H7 (cell line): Measurements from ENCODE around the gene KLF12. TPM values are rescaled to one million over a fixed set of nuclear protein-coding genes. Genes with fewer than 3 reads are reported as not detected.

Experiments used
- DNase-seq: peaks from one replicate; pipeline ENCODE4 v3.0.0; 2012
- H3K27me3 ChIP-seq: 2 replicates; pipeline ENCODE4 v1.6.0; 2011; ENCODE audit warnings: mild to moderate bottlenecking, low read length; ENCODE audit not compliant: control insufficient read depth, insufficient read depth
- H3K36me3 ChIP-seq: replicated peaks from 2 replicates; pipeline ENCODE4 v1.5.1; 2011; ENCODE audit warnings: low read length; ENCODE audit not compliant: control insufficient read depth, insufficient read depth
- H3K4me3 ChIP-seq: 2 replicates; pipeline ENCODE4 v1.5.1; 2011; ENCODE audit warnings: low read depth, mild to moderate bottlenecking, control low read depth, low read length, moderate library complexity; ENCODE audit not compliant: insufficient read depth
- total RNA-seq: library from RNA; depleted of rRNA; stranded (reverse); fragments of >200 nt; shearing (Covaris generic); gene quantifications from 2 replicates; pipeline ENCODE4 v1.2.3, GENCODE V29; 2014

The KLF12 gene
- total RNA-seq, 1 experiment from 2014 or later: 5.0 TPM

DNA sequence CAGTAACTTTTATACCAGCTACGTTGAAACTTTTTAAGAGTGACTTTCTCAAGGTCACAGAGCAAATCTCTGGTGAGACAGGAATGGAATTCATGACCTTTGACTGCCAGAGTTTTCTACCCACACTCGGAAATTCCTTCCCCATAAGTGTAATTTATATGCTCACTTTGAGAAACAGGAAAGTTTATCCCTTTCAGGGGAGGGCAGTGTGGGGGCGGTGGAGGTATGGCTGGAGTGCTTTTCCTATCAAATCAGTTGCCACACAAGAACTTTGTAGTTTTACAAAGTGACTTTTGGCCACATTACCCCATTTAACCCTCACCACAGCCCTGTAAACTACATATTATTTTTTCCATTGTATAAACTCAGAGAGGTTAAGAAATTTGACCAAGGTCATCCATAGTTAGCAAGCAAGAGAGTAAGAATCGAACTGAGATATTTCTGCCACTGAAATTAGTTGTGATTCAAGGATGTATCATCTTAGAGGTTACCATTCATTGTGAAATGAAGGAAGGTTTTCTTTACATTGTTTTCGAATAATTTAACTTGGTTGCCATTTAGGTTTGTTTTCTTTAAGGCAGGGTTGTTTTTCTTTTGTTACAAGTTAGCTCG lies 5.9 kb downstream of the KLF12 start:
- H3K36me3 ChIP-seq: no peaks in the 10 kb centered on the region
- H3K27me3 ChIP-seq: peaks cover 4% of the 10 kb centered on the region; the same call in 1 of the 2 replicates
- H3K4me3 ChIP-seq: no peak overlapping the region
- no peak for DNase-seq

DNA sequence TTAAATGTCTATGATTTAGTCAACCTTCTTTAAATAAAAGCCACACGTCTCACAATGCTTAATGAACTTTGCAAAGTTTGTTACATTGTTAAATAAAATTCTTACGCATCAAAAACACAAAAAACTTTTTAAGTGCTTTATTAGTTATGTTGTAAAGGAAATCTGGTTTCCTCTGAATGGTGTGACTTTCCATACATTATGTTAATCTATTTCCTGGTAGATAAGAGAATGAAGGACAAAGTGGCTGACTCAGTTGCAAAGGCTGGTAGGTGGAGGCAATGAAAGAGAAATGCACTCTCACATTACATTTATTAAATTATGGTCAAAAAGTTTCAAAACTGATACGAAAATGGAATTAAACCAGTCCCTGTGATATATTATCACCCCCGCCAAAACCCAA lies 15.9 kb downstream of the KLF12 start:
- Histone ChIP-seq H3K36me3 (no peaks in the 10 kb centered on the region), H3K4me3 (no peak overlapping the region), H3K27me3 (no peaks in the 10 kb centered on the region)
- DNase-seq: no peak

DNA sequence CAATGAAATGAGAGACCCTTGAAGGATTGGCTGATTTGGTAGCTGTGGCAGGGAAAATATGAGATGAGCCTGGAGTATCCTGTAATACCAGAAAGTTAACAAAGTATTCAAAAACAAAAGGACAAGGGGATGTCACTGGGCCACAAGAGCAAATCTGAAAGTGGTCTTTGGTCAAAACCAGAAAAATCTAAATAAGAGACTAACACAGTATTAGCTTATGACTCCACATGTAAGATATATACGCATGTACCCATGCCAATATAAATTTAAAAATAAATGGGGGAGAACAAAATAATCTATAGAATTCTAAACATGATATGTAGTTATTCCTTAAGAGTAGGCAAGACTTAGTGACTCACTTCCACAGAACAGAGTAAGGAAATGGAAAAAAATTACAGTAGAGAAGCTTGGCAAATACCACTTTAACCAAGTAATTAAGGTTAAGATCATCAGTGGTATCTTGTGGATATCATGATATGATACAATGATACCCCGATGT lies 16.9 kb downstream of the KLF12 start:
- Histone ChIP-seq H3K4me3 (no peak overlapping the region), H3K36me3 (no peaks in the 10 kb centered on the region), H3K27me3 (no peaks in the 10 kb centered on the region)
- DNase-seq: no peak

DNA sequence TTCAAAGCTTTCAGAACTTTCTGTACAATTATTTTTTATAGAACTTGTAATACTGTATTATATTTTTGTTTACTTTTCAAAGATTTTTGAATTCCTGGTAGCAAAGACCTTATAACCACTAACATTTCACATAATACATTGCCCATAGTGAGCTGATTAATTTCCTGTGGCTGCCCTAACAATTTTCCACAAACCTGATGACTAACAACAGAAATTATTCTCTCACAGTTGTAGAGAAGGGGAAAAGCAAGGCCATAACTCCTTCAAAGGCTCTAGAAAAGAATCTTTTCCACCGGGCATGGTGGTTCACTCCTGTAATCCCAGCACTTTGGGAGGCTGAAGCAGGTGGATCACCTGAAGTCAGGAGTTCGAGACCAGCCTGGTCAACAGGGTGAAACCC lies 19.1 kb downstream of the KLF12 start:
- no peak for DNase-seq
- no peaks in the 10 kb centered on the region for H3K27me3 ChIP-seq
- no peak overlapping the region for H3K4me3 ChIP-seq
- H3K36me3 ChIP-seq: no peaks in the 10 kb centered on the region

DNA sequence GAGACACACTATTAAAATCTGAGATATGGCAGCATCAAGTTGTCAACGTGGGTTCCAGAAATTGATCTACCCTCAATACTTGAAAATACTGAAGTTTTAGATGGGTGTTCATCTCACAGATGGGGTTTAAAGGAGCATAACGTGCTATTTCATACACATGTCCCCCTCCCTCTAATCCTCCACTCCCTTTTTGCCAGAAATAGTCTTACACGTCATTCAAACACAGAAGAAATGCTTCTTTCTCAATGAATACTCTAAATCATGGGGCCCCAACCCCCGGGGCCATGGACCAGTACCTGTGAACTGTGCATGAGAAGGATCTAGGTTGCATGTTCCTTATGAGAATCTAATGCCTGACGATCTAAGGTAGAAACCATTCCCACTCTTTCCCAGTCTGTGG lies 19.6 kb downstream of the KLF12 start:
- Histone ChIP-seq H3K4me3 (no peak overlapping the region), H3K36me3 (no peaks in the 10 kb centered on the region), H3K27me3 (no peaks in the 10 kb centered on the region)
- no peak for DNase-seq

DNA sequence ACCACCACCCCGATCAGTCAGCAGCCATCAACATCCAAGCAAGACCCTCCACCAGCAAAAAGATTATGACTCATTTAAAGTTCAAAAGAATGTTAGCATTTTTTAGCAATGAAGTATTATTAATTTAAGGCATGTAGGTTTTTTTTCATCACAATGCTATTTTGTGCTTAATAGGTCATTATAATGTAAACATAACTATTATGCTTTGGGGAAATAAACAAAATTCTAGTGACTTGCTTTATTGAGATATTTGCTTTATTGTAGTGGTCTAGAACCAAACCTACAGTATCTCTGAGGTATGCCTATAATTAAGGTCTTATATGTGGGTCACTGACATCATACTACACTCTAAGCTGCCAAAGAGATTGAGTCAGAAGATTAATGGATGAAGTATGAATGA lies 20.0 kb downstream of the KLF12 start:
- no peak for DNase-seq
- Histone ChIP-seq H3K4me3 (no peak overlapping the region), H3K27me3 (no peaks in the 10 kb centered on the region), H3K36me3 (no peaks in the 10 kb centered on the region)

DNA sequence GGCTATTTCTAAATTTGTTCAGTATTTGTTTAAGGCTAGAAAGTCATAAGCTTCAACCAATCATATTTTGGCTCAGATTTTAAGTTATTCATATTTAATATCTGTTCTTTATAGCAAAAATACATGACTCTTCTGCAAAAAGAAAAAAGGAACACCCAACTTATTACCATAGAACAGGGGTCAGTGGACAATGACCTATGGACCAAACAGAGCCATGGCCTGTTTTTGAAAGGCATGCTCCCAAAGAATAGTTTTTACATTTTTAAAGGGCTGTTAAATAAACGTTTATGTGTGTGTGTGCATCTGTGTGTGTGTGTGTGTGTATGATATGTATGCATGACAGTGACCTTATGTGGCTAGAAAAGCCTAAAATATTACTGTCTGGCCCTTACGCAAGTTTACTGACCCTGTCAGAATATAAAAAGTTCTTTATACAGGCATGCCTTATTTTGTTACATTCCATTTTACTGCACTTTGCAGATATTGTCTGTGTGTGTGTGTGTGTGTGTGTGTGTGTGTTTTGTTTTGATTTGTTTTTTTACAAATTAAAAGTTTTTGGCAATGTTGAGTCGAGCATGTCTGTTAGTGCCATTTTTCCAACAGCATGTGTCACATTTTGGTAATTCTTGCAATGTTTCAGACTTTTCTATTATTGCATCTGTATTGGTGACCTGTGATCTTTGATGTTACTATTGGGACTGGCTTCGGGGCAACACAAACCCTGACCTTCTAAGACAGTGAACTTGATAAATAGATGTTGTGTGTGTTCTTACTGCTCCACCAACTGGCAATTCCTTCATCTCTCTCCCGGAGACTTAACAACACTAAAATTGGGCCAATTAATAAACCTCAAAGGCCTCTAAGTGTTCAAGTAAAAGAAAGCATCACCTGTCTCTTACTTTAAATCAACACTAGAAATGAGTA lies 22.0 kb downstream of the KLF12 start:
- no peaks in the 10 kb centered on the region for H3K27me3 ChIP-seq
- H3K36me3 ChIP-seq: no peaks in the 10 kb centered on the region
- no peak for DNase-seq
- no peak overlapping the region for H3K4me3 ChIP-seq

DNA sequence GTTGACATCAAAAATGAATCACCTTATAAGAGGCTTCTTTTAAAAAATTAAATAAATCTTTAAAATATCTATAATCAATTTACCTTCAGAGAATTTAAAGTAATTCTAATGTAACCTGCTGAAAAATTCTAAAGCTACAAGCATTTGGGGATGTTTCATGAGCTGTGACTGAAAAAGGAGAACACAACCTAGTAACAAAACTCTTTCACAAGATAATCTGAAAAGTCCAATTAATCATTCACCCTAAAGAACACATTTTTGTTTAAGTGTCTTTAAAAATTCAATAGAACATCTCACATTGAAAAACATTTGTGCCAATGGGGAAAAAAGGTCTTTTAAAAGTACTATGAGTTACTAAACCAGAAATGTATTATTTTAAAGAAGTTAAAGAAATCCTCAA lies 22.8 kb downstream of the KLF12 start:
- Histone ChIP-seq H3K36me3 (no peaks in the 10 kb centered on the region), H3K27me3 (no peaks in the 10 kb centered on the region), H3K4me3 (no peak overlapping the region)
- DNase-seq: no peak

DNA sequence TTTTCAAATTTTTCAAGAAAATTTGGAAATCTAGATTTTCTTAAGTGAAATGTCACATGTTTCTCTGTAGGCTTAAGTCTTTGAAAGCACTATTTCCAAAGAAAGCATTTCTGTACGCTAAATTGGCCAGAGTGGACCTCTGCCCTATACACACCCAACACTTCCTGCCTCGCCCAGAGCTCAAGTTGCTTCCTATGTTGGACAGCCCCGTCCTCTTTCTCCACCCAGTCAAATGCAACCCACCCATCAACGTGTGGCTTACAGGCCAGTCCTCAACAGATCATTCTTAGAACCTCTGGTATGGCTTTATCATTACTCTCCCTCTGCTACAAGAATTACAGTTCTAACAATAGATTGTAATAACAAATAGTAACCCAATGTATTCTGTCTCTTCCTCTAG lies 24.2 kb downstream of the KLF12 start:
- no peak overlapping the region for H3K4me3 ChIP-seq
- no peak for DNase-seq
- H3K36me3 ChIP-seq: no peaks in the 10 kb centered on the region
- H3K27me3 ChIP-seq: no peaks in the 10 kb centered on the region

DNA sequence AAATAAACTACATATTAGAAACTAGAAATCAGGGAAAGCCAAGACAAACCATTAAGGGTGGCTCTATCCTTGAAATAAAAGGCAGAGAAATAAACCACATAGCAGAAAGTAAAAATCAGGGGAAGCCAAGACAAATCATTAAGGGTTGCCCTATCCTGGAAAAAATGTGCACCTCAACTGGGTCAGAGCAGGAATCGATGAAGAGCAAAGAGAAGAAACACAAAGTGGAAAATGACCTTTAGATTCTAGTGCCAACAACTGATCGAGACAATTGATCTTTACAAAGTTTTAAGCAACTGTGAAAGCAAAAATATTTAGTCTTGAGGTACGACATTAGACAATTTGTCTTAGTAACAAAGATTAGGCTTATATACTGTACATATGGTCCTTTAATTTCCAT lies 26.6 kb downstream of the KLF12 start:
- Histone ChIP-seq H3K36me3 (no peaks in the 10 kb centered on the region), H3K4me3 (no peak overlapping the region), H3K27me3 (no peaks in the 10 kb centered on the region)
- no peak for DNase-seq

DNA sequence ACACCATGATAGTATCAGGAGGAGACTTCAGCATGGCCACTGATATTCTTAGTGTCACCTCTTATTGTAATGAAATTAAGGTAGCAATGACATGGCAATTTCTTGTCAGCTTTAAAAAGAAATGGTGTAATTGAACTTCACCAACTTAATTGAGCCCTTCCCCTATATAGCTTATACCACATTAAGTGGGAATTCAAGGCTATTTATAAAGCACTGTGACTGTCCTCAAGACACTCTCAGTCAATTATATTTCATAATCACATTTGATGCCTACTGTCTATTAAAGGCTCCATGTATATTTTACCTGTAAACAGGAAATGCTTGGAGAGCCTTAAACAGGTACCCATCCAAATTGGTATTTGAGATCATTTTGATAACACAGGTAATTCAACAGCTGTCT lies 28.3 kb downstream of the KLF12 start:
- no peaks in the 10 kb centered on the region for H3K27me3 ChIP-seq
- no peak for DNase-seq
- no peaks in the 10 kb centered on the region for H3K36me3 ChIP-seq
- H3K4me3 ChIP-seq: no peak overlapping the region

DNA sequence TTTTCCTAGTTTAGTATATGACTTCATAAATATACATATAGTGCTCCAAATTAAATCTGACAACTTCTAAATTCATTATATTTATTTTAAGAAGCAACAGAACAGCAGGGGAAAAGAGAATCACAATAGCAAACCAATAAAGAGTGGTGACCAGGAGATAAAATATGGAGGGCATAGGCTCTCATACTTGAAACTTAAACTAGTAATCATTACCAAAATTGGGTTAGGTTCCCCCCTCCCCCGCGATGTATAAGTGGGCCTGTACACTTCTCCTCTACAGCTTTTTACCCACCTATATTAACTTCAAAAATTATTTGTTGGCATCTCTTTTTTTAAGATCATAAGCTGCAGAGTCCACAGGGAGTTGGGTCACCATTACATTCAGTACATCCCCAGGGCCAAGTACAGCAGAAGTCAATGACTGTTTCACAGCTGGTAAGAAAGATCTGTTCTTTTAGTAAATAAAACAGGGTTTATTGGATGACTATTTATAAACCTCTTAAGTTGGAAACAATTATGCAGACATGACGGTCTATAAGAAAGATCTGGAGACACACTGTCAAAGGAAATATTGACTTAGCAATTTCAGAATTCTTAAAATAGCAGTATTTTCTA lies 29.4 kb downstream of the KLF12 start:
- no peaks in the 10 kb centered on the region for H3K27me3 ChIP-seq
- H3K36me3 ChIP-seq: no peaks in the 10 kb centered on the region
- no peak for DNase-seq
- no peak overlapping the region for H3K4me3 ChIP-seq

DNA sequence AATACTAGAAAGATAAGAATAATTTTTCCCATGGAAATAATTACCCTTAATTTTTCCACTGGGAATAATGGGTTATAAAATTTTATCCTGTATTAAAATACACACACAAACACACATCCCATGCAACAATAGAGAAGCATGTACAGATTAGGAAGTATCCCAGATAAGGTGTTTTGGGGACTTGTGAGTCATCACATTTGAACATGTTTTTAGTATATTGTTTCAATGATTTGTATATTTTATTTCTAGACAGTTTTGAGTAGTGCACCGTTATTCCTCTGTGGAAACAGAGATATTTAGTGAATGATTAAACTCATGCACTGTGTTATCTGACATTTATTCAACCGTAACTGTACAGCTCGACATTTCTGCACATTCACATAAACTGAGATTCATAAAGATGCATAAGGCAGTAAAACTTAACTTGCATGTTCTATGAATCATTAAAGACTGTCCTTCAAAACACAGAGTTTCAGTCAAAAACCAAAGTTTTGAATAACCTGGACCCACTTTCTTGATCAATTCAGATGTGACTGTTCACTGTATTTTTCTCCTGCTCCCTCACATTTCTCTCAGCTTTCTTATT lies 30.1 kb downstream of the KLF12 start:
- no peaks in the 10 kb centered on the region for H3K36me3 ChIP-seq
- no peak for DNase-seq
- H3K27me3 ChIP-seq: no peaks in the 10 kb centered on the region
- H3K4me3 ChIP-seq: no peak overlapping the region

DNA sequence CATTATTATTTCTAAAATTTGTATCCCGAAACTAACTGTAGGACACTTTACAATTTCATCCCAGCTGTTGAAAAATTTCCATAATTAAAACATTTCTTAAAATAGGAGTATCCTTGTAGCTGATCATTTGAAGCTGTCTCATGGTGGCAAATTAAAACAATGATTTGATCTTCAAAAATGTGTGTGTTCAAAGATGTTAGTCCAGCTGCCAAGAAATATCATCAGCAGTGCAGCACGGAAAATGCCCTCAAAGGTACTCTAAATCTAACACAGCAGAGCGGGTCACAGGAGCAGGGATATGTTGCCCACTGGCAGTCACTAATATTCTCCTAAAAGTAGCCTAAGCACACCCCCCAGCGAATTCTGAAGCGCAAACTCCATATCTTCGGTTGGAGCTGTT lies 31.0 kb downstream of the KLF12 start:
- H3K27me3 ChIP-seq: no peaks in the 10 kb centered on the region
- no peak for DNase-seq
- no peaks in the 10 kb centered on the region for H3K36me3 ChIP-seq
- H3K4me3 ChIP-seq: no peak overlapping the region

DNA sequence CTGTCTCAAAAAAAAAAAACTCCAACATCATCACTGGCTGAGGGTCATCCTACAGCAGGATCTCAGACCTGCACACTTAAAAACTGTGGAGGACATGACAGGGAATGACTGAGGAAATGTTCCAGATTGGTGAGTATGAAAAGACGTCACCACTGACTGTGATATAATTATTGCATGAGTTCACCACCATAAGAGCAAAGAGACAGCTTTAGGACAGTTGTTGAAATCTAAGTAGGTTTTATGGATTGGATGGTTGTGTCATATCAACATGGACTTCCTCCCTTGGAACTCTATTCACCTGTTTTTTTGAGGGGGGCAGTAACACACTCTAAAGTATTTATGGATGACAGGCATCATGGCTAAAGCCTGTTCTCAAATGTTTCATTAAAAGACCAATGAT lies 31.5 kb downstream of the KLF12 start:
- H3K36me3 ChIP-seq: no peaks in the 10 kb centered on the region
- DNase-seq: no peak
- no peak overlapping the region for H3K4me3 ChIP-seq

More for the DNA sequence above, 31.5 kb downstream of the KLF12 start:
- no peaks in the 10 kb centered on the region for H3K27me3 ChIP-seq
